G401 (cell line): ENCODE measurements around the gene SH3RF2. TPM values are rescaled to one million over a fixed set of nuclear protein-coding genes. Genes with fewer than 3 reads are reported as not detected.

Experiments
- DNase-seq: peaks from one replicate; pipeline ENCODE4 v3.0.0-alpha.2; 2015; ENCODE audit warnings: low spot score
- in situ Hi-C: cut with HindIII; loops from 2 replicates; pipeline ENCODE4 v1.10.0; 2016; ENCODE audit warnings: low sequenced_read_pairs, mixed read lengths
- total RNA-seq: library from RNA; depleted of rRNA; stranded (reverse); fragments of >200 nt; shearing (Covaris generic); gene quantifications from 2 replicates; pipeline ENCODE4 v1.2.3, GENCODE V29; 2014

The SH3RF2 gene
- total RNA-seq, 1 experiment from 2014 or later: 14.6 TPM

- in situ Hi-C loops: no loop called here
- DNase-seq: no peak
Measured at GRCh38 chr5:145971701-145972100, 35.3 kb downstream of the SH3RF2 start.

DNA sequence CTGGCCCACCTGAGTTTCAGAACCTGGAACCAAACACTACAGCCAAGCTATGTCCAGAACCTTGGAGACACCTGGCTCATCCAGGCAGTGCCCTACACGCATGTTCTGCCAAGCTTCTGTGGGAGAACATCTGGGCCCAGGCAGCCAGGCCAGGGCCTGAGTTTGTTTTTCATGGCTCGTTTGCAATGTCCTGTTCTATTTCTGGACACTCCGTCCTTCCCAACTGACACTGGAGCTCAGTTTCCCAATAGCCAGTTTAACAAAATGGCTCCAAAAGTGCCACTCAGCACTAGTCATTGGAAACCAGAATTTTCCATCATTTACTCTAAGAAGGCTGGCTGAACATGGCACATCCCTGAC is 38.6 kb downstream of the SH3RF2 start:
- DNase-seq: no peak
- in situ Hi-C loops: no loop called here

DNA sequence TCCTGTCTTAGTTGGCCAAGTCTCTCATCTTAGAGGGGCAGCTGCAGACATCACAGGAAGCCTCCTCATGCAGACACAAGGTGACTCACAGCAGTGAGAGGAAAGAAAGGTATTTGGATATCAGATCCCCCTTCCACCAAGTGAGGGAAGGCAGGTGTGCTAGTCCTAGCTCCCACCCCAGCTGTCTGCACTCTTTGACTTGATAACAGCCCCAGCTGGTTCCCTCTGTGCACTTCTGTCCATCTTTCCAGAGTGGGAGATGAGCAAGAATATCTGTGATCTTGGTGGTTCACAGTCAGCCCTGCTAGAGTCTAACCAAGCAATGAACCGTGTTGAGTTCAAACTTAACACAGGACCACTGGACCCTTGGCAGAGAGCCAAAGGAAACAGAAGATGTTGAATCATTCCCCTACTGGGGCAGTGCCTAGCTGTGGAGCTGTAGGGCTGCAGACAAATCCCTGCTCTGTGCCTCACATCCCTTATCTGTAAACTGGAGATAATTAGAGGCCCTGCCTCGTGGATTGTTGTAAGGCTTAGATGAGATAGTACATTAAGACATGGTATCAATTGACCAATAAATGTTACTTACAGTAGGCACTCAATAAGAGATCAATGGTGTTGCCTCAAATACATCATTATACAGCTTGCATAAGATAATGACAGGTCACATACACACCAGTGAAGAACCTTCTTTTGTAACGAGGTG is 39.1 kb downstream of the SH3RF2 start:
- in situ Hi-C loops: no loop called here
- DNase-seq: no peak

DNA sequence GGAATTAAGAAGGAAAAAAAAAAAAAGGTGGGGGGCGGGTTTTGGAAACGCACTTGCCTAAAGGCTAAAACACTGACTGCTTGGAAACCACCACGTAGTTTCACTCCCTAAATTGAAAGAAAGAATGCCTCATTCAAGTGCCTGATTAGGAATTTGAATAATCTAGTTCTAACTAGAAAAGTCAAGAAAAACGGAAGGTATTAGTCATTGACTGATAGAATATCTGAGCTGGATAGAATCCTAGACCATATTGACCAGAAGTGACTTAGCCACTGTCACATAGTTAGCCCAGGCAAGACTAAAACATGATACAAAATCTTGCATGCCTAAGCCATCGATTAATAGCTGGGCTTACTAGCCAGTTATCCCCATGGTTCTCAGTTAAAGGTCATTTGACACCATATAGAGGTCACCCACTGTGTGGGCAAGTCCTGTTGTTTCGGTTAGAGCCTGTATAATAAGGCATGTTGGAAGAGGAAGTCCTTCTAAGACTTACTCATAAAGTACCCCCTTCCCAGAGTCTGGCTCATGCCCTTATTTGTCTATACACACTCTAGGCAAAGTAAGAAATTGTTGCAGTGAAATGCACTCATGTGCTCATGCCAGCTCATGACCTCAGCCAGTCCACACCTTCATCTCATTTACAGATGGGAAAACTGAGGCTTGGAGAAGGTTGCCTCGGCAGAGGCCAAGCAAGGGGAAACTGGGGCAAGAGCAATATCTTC is 40.2 kb downstream of the SH3RF2 start:
- no peak for DNase-seq
- in situ Hi-C loops: no loop called here

GRCh38 chr5:145978171-145978570 is 41.8 kb downstream of the SH3RF2 start:
- in situ Hi-C loops: no loop called here

DNA sequence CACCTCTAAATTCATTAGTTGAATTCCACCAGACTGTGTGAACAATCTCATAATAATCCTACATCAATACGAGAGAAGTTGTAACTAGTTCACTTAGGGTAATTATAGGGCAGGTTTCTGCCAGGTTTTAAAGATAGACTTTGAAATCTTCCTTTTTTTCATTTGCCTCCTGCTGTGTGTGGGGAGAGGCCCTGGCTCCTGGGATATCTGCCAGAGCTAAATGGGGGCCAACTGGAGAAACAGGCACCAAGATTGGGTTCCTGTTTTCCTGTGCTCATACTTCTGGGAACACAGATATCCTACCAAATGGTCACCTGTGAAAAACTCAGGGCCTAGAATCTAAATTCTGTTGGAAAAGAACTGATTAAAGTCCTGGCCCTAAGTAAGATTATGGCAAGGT is 42.3 kb downstream of the SH3RF2 start:
- DNase-seq: no peak
- in situ Hi-C loops: no loop called here

More at GRCh38 chr5:145978171-145978570, 41.8 kb downstream of the SH3RF2 start:
- no peak for DNase-seq

DNA sequence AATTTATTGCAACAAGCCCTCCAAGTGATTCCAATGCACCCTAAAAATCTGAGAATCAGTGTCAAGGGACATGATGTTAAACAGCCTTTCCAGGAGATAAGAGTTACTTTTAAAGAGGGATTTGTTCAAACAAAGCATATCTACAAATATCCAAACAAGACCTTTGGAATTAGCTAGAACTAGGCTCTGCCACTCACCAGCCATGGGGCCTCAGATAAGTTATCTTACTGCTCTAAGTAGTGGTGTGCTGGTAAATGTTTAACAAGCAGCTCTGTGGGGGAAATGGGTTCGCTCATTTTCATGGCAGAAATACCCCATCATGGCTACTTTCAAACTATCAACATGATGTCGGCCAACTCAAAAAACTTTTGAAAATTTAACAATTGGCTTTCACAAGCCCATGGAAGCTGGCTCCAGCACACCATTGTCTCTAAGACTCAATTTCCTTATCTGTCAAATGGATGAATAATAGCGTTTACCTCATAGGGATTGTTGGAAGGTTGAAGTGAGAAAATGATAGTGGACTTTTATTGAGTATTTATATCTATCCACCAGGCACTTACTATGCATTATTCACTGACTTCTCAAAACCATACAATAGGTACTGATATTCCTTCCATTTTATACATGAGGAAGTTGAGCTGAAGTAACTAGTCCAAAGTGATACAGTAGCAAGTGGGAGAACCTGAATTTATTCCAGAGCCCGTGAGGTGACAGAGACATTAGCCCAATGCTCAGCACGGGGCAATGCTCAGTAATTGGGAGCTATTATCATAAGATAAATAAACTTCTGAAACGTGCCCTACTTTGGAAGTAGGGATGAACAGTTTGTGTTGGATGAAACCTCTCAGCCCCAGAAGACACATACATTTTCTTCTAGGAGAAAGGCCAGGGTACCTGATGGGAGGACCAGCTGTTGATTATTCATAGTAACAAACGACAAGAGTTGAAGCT is 43.2 kb downstream of the SH3RF2 start:
- in situ Hi-C loops: no loop called here
- DNase-seq: no peak

- in situ Hi-C loops: no loop called here
- DNase-seq: no peak
Measured at GRCh38 chr5:145980259-145980658, 43.9 kb downstream of the SH3RF2 start.

DNA sequence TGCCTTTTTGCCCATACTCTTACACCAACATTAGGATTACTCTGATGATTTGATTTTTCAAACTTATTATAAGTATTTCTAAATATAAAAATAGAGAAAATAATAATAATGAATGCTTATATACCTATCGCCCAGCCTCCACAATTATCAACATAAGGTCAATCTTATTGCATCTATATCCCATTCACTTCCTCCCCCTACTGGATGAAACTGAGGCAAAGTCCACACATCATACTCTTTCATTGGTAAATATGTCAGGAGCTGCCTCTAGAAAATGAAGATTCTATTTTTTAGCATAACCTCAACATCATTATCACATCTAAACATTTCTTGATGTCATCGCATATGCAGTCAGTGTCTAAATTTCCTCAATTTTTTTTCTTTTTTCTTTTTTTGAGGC is 44.3 kb downstream of the SH3RF2 start:
- in situ Hi-C loops: no loop called here
- no peak for DNase-seq

- in situ Hi-C loops: no loop called here
Measured at GRCh38 chr5:145981589-145982571, 45.5 kb downstream of the SH3RF2 start.

DNA sequence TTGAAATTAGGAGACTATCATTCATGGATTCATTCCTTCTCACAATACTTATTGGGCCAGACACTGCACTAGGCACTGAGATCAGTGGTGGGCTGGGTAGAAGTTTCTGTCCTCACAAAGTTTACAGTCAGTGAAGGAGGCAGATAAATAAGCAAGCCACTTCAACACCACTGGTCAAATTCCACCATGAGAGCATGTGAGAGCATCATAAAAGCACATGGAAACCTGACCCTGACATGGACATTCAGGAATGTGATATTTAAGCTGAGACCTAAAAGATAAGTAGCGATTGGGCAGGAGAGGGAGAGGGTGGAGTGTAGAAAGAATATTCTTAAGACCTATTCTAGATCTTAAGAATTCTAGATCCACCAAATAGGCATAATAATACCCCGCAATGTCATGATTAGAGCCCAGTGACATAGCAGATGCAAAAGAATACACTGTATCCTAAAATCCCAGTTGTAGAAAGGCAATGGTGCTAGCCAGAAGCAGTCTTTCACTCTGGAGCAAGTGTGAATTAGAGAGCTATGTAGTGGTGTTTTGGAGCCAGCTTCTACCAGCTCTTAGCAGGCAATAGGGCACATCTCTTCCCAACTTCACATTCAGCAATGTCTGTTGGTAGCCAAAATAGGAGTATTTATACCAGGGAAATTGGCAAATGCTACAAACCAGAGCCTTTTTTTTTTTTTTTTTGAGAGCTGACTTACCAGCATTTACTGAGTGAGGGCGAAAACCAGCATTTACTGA is 46.4 kb downstream of the SH3RF2 start:
- in situ Hi-C loops: no loop called here
- DNase-seq: no peak

More at GRCh38 chr5:145981589-145982571, 45.5 kb downstream of the SH3RF2 start:
- DNase-seq: no peak

GRCh38 chr5:145983446-145983845 is 47.1 kb downstream of the SH3RF2 start:
- no peak for DNase-seq
- in situ Hi-C loops: no loop called here

DNA sequence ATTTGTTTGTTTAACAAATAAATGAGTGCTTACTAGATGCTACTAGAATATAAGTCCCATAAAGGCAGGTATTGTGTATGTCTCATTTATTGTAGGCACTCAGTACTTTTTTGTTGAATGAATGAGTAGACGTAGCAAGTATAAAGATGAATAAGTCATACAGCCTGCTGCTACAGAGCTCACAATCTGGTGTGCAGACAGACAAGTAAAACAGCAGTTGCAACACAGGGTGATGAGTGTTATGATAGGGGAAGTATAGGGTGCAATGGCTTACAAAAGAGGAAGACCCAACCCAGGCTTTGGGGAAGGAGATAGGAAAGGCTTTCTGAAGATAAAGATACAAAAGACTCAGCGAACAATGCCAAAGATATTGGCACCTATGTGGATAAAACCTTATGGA is 47.7 kb downstream of the SH3RF2 start:
- DNase-seq: no peak
- in situ Hi-C loops: no loop called here

GRCh38 chr5:145987856-145988255 is 51.5 kb downstream of the SH3RF2 start:
- DNase-seq: no peak
- in situ Hi-C loops: no loop called here

- in situ Hi-C loops: no loop called here
- DNase-seq: no peak
Measured at GRCh38 chr5:145988993-145989392, 52.6 kb downstream of the SH3RF2 start.

DNA sequence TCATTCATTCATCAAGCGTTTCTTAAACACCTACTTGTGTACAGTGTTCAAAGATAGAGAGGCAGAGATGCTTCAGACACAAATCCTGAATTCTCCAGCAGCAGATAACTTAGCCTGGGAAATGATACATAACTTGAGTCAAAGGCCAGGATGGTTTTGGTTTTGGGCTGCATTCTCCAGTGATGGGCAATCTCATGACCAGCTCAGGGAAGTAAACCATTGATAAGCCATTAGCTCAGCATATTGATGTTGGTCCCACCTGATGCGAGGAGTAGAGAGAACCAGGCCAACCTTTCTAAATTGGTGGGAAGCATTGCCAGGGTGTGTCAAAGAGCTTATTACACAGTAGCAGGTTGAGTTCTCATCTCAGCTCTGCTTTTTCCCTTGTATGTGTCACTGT is 53.0 kb downstream of the SH3RF2 start:
- in situ Hi-C loops: no loop called here
- no peak for DNase-seq

DNA sequence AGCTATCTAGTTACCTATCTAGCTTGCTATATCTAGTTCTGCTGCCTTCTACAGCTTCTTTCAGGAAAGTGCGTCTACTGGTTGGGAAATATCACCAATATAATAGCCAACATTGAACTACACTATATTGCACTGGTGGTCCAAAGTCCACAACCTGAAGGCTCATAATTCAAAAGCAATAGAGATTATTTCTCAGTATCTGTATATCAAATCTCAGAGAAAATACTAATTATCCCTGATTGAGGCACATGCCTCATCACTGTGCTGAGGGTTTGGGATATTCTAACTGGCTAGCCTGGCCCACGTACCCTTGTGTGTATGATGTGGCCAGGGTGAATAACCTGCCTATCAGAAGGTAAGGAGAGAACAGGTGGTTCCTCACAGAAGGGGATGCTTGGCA is 53.8 kb downstream of the SH3RF2 start:
- DNase-seq: no peak
- in situ Hi-C loops: no loop called here

GRCh38 chr5:145991044-145991575 is 54.7 kb downstream of the SH3RF2 start:
- DNase-seq: no peak
- in situ Hi-C loops: no loop called here
